Measurements from ENCODE around the gene SGCA. TPM values are rescaled to one million over a fixed set of nuclear protein-coding genes. Genes with fewer than 3 reads are reported as not detected.

The SGCA gene
- not detected in 2 replicates for total RNA-seq

DNA sequence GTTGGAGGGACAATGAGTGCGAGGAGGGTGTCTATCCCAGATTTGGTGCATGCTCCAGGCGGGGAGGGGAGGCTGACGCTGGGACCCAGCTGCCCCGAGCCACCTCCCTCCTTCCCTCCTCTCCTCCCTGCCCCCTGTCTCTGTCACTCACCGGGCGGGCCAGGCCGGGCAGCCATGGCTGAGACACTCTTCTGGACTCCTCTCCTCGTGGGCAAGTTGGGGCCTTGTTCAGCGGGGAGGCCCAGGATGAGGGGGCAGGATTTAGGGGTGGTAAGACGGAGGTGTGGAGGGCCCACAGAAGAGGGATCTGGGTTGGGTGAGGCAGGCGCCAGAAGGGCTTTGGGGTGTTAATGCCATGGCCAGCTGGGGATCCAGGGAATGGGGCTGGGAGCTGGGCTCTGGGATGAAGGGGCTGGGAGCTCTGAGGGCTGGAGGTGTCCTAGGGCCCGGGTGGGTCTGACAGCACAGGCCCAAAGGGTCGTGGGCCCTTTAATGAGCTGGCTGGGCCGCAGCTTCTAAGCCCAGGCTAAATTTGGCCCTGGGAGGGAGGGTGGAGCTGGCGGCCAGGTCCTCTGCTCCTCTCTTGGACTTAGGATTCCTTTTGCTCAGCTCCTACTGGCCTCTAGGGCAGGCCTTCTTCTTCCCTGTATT is at the start of gene SGCA:
Gene SGCA (plus strand): TSS at position 139 of the 651 bp plus-strand sequence. CDS start 36 bp downstream, at position 175.

GRCh38 chr17:50129728-50130558 is 35.9 kb upstream of the SGCA start, which contains the start of gene SAMD14:
Gene SAMD14, minus strand, starts transcription at chr17:50130160. Its CDS starts 5,201 bp downstream, at chr17:50124959.

DNA sequence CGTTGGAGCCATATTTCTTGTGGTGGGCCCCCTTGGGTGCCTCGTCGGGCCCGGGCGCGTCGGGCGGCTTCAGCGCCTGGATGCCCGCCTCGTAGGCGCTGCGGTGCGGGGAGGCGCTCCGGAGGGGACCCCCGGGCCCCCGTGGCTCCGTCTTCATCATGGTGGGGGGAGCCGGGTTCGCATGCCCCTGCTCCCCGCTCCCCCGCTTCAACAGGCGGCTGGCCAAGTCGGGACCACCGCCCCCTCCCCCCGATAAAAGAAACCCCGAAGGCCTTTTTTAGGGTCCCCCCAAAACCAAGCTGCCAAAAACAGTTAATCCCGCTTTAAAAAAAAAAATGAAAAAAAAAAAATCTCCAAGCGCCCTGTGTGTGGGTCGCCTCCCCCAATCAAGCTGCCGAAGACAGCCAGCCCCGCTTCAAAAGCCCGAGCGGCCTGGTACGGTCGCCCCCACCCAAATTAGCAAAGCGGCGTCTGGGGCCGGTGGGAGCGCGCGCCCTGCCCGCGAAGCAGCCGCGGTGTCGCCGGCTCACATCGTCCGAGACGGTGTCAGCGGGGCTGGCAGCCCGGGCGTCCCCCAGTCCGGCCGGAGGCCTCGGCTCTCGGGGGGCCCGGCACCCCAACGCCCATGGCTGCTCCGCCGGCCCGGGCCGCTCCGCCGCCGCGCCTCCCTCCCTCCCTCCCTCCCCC is 15.3 kb upstream of the SGCA start, which contains the start of gene PPP1R9B:
Gene PPP1R9B (minus strand): TSS at position 324 of the 687 bp plus-strand sequence. CDS start 164 bp downstream, at position 160.

GRCh38 chr17:50201276-50201854 is 35.6 kb downstream of the SGCA start, which contains the start of gene COL1A1:
Gene COL1A1, minus strand, starts transcription at chr17:50201631. Its CDS starts 118 bp downstream, at chr17:50201513.

Other genes with a start within 250 kb of the SGCA start
- gene DLX4, start 196.8 kb upstream of the SGCA start, total RNA-seq: not detected in 2 replicates
- gene DLX3, start 170.8 kb upstream of the SGCA start, total RNA-seq: not detected in 2 replicates
- 66.2 and 285 TPM in 2 replicates for gene ITGA3, start 109.9 kb upstream of the SGCA start, total RNA-seq
- gene PDK2, start 70.7 kb upstream of the SGCA start, total RNA-seq: 11.0 and 15.2 TPM in 2 replicates
- 2.9 and 14.1 TPM in 2 replicates for gene SAMD14, start 35.8 kb upstream of the SGCA start, total RNA-seq
- 23.8 and 31.8 TPM in 2 replicates for gene PPP1R9B, start 15.3 kb upstream of the SGCA start, total RNA-seq
- 7.6 and 45.2 TPM in 2 replicates for gene COL1A1, start 35.6 kb downstream of the SGCA start, total RNA-seq
- gene TMEM92, start 108.5 kb downstream of the SGCA start, total RNA-seq: under 0.01 TPM in 1 of 2 replicates, not detected in the other
- gene XYLT2, start 180.1 kb downstream of the SGCA start, total RNA-seq: 18.5 and 26.9 TPM in 2 replicates
- 46.3 and 48.2 TPM in 2 replicates for gene MRPL27, start 207.2 kb downstream of the SGCA start, total RNA-seq
- gene EME1, start 207.2 kb downstream of the SGCA start, total RNA-seq: 2.9 and 3.9 TPM in 2 replicates
- gene LRRC59, start 231.5 kb downstream of the SGCA start, total RNA-seq: 107 and 162 TPM in 2 replicates